ENCODE measurements around the gene CENATAC.

DNA sequence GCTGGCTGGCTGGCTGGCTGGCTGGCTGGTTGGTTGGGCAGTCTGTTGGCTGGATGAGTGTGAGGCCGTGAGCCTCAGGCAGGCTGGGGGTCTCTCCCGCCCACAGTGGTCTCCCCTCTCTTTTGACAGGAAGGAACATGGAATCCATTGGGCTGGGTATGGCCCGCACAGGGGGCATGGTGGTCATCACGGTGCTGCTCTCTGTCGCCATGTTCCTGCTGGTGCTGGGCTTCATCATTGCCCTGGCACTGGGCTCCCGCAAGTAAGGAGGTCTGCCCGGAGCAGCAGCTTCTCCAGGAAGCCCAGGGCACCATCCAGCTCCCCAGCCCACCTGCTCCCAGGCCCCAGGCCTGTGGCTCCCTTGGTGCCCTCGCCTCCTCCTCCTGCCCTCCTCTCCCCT lies 40.0 kb upstream of the CENATAC start:
- TF ChIP-seq, protein P1, sequence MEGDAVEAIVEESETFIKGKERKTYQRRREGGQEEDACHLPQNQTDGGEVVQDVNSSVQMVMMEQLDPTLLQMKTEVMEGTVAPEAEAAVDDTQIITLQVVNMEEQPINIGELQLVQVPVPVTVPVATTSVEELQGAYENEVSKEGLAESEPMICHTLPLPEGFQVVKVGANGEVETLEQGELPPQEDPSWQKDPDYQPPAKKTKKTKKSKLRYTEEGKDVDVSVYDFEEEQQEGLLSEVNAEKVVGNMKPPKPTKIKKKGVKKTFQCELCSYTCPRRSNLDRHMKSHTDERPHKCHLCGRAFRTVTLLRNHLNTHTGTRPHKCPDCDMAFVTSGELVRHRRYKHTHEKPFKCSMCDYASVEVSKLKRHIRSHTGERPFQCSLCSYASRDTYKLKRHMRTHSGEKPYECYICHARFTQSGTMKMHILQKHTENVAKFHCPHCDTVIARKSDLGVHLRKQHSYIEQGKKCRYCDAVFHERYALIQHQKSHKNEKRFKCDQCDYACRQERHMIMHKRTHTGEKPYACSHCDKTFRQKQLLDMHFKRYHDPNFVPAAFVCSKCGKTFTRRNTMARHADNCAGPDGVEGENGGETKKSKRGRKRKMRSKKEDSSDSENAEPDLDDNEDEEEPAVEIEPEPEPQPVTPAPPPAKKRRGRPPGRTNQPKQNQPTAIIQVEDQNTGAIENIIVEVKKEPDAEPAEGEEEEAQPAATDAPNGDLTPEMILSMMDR (IDR thresholded peaks at IDR 0.05): no peak
- TF ChIP-seq EZH2 (IDR thresholded peaks at IDR 0.05; ENCODE audit: borderline replicate concordance, insufficient read depth, low read depth, low read length, poor library complexity, severe bottlenecking): no peak

All from B cell (primary cell).